ENCODE measurements around the gene C1orf198.

The C1orf198 gene

DNA sequence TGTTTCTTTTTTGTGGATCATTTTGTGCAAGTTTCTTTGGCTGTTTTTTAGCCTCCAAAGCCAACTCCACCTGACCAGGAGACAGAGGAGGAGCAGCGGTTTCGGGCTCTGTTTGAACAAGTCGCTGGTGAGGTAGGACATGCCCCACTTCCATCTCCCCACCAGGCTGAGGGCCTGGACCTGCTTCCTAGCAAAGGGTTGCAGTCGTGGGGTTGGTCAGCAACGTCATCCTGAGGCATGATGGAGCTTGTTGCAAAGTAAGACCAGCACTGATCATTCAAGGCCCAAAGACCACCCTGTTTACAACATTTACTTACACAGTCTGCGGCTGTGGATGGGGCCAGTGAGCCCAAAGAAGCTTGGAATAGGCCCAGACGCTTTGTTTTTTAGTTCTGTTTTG is 80.8 kb downstream of the C1orf198 start:
- H3K36me3 Mint-ChIP-seq (ENCODE audit: low read depth), result no peaks in the 10 kb centered on the region
- no peak overlapping the region for H3K4me3 Mint-ChIP-seq
- H3K27ac Mint-ChIP-seq, result no peak overlapping the region
- peaks cover 21% of the 10 kb centered on the region for H3K27me3 Mint-ChIP-seq
- H3K9me3 Mint-ChIP-seq, result no peaks in the 10 kb centered on the region
- H3K4me1 Mint-ChIP-seq (ENCODE audit: low read depth), result no peaks in the 10 kb centered on the region
